Smooth muscle cell (in vitro differentiated cells): ENCODE data around the gene SPOCK1. TPM values are rescaled to one million over a fixed set of nuclear protein-coding genes. Genes with fewer than 3 reads are reported as not detected.

Experiments used
- DNase-seq: peaks from one replicate; lab custom pipeline; 2025; ENCODE audit not compliant: unreplicated experiment; lab: John Stamatoyannopoulos, UW
- H2AFZ ChIP-seq: fragments of 200-600 bp; sonication (generic); 2 replicates; pipeline ENCODE4 v1.6.0; 2016; ENCODE audit warnings: antibody characterized with exemption, low read depth, mild to moderate bottlenecking
- H3F3A ChIP-seq: fragments of 200-600 bp; sonication (generic); 2 replicates; pipeline ENCODE4 v1.6.0; 2017; ENCODE audit warnings: antibody characterized with exemption, low read depth
- H3K27ac ChIP-seq: fragments of 200-600 bp; sonication (generic); 2 replicates; pipeline ENCODE4 v1.5.1; 2016; ENCODE audit warnings: low read depth, mild to moderate bottlenecking
- H3K27me3 ChIP-seq: fragments of 200-600 bp; sonication (generic); 2 replicates; pipeline ENCODE4 v1.6.1; 2016; ENCODE audit warnings: low read depth, mild to moderate bottlenecking
- H3K36me3 ChIP-seq: fragments of 200-600 bp; sonication (generic); 2 replicates; pipeline ENCODE4 v1.5.1; 2016; ENCODE audit warnings: low read depth
- H3K4me1 ChIP-seq: fragments of 200-600 bp; sonication (generic); 2 replicates; pipeline ENCODE4 v1.5.1; 2016; ENCODE audit warnings: low read depth
- H3K4me2 ChIP-seq: fragments of 200-600 bp; sonication (generic); 2 replicates; pipeline ENCODE4 v1.6.0; 2016; ENCODE audit warnings: mild to moderate bottlenecking
- H3K4me3 ChIP-seq: fragments of 200-600 bp; sonication (generic); 2 replicates; pipeline ENCODE4 v1.5.1; 2016; ENCODE audit warnings: mild to moderate bottlenecking
- H3K79me2 ChIP-seq: fragments of 200-600 bp; sonication (generic); 2 replicates; pipeline ENCODE4 v1.6.0; 2016; ENCODE audit warnings: low read depth, mild to moderate bottlenecking
- H3K9ac ChIP-seq: fragments of 200-600 bp; sonication (generic); 2 replicates; pipeline ENCODE4 v1.6.0; 2016; ENCODE audit warnings: low read depth
- H3K9me3 ChIP-seq: fragments of 200-600 bp; sonication (generic); replicated peaks from 2 replicates; pipeline ENCODE4 v1.5.1; 2016; ENCODE audit warnings: low read depth
- H4K20me1 ChIP-seq: fragments of 200-600 bp; sonication (generic); 2 replicates; pipeline ENCODE4 v1.6.0; 2016; ENCODE audit warnings: low read depth
- CTCF ChIP-seq: fragments of 200-600 bp; sonication (generic); IDR thresholded peaks from 2 replicates; pipeline ENCODE4 v1.5.1; 2017; ENCODE audit warnings: borderline replicate concordance, mild to moderate bottlenecking, antibody characterized with exemption; ENCODE audit not compliant: insufficient read depth, poor library complexity, severe bottlenecking
- WGBS: methylation state at CpG from one replicate; pipeline ENCODE4 v1.1.7; 2016; ENCODE audit warnings: low lambda C conversion rate; 5-methylcytosine and 5-hydroxymethylcytosine counted together
- polyA plus RNA-seq: library from polyadenylated mRNA; unstranded; fragments of >200 nt; fragmentation: Nextera tagmentation; extraction: Ambion mirVana; gene quantifications from 2 replicates; pipeline ENCODE4 v1.2.1, GENCODE V29; 2016
- total RNA-seq: library from RNA; depleted of rRNA; stranded (reverse); fragments of >200 nt; gene quantifications from 2 replicates; pipeline ENCODE4 v1.2.3, GENCODE V29; 2014

Gene SPOCK1
- total and polyA plus RNA-seq, 2 experiments from 2014 or later, result 56.2 to 80.0 TPM

GRCh38 chr5:137462816-137463520, 36.2 kb downstream of the SPOCK1 start:
- no peaks in the 10 kb centered on the region for H3K27me3 ChIP-seq
- H3K4me3 ChIP-seq, result no peak overlapping the region
- no peaks in the 10 kb centered on the region for H3F3A ChIP-seq
- no peaks in the 10 kb centered on the region for H3K36me3 ChIP-seq
- no peak overlapping the region for H3K27ac ChIP-seq
- no peak overlapping the region for H2AFZ ChIP-seq
- H3K9ac ChIP-seq, result no peak overlapping the region
- TF ChIP-seq CTCF, result no peak
- DNase-seq, result no peak
- peaks cover 6% of the 10 kb centered on the region for H3K4me1 ChIP-seq
- WGBS, result 70% methylated on average over 4 of the region's 4 CpGs
- no peak overlapping the region for H3K4me2 ChIP-seq
- H4K20me1 ChIP-seq, result no peaks in the 10 kb centered on the region
- H3K79me2 ChIP-seq, result no peaks in the 10 kb centered on the region
- H3K9me3 ChIP-seq, result no peaks in the 10 kb centered on the region

- H3F3A ChIP-seq, result no peaks in the 10 kb centered on the region
- H3K79me2 ChIP-seq, result no peaks in the 10 kb centered on the region
- 65% methylated on average over 5 of the region's 5 CpGs for WGBS
- no peak overlapping the region for H3K27ac ChIP-seq
- H4K20me1 ChIP-seq, result no peaks in the 10 kb centered on the region
- no peak for TF ChIP-seq CTCF
- peaks cover 6% of the 10 kb centered on the region for H3K4me1 ChIP-seq
- H3K4me2 ChIP-seq, result no peak overlapping the region
- DNase-seq, result no peak
- H3K36me3 ChIP-seq, result no peaks in the 10 kb centered on the region
- no peak overlapping the region for H3K4me3 ChIP-seq
- H3K27me3 ChIP-seq, result no peaks in the 10 kb centered on the region
- no peak overlapping the region for H2AFZ ChIP-seq
- no peak overlapping the region for H3K9ac ChIP-seq
- no peaks in the 10 kb centered on the region for H3K9me3 ChIP-seq
These were observed 36.9 kb downstream of the SPOCK1 start for GRCh38 chr5:137462265-137462590.

GRCh38 chr5:137461391-137462264, 37.5 kb downstream of the SPOCK1 start:
- H3F3A ChIP-seq, result no peaks in the 10 kb centered on the region
- H3K27me3 ChIP-seq, result no peaks in the 10 kb centered on the region
- no peak overlapping the region for H3K4me2 ChIP-seq
- H3K36me3 ChIP-seq, result no peaks in the 10 kb centered on the region
- no peak overlapping the region for H3K4me3 ChIP-seq
- H3K79me2 ChIP-seq, result no peaks in the 10 kb centered on the region
- no peak overlapping the region for H2AFZ ChIP-seq
- H3K9ac ChIP-seq, result no peak overlapping the region
- peaks cover 6% of the 10 kb centered on the region for H3K4me1 ChIP-seq
- no peaks in the 10 kb centered on the region for H3K9me3 ChIP-seq
- H3K27ac ChIP-seq, result no peak overlapping the region
- no peaks in the 10 kb centered on the region for H4K20me1 ChIP-seq
- TF ChIP-seq CTCF, result no peak
- no peak for DNase-seq
- 45% methylated on average over 6 of the region's 6 CpGs for WGBS
